GM12872 (cell line): ENCODE data around the gene CDHR1.

Experiments used
- CTCF ChIP-seq: IDR thresholded peaks from 3 replicates; pipeline ENCODE4 v1.5.1; 2011; ENCODE audit warnings: low read depth, mild to moderate bottlenecking, low read length, moderate library complexity; ENCODE audit not compliant: insufficient read depth

The CDHR1 gene

GRCh38 chr10:84205853-84206525 is 11.7 kb downstream of the CDHR1 start:
- TF ChIP-seq CTCF, result no peak

- no peak for TF ChIP-seq CTCF
Measured at GRCh38 chr10:84208023-84208422, 13.7 kb downstream of the CDHR1 start.

- no peak for TF ChIP-seq CTCF
Measured at GRCh38 chr10:84211566-84211965, 17.2 kb downstream of the CDHR1 start.

GRCh38 chr10:84212014-84212413 is 17.7 kb downstream of the CDHR1 start:
- no peak for TF ChIP-seq CTCF

GRCh38 chr10:84213076-84213475 is 18.7 kb downstream of the CDHR1 start:
- no peak for TF ChIP-seq CTCF

- peak; percentile 22; the same call in 1 of the 3 replicates for TF ChIP-seq CTCF
Measured at GRCh38 chr10:84214046-84214572, 19.8 kb downstream of the CDHR1 start.

- TF ChIP-seq CTCF, result peak; percentile 78
Measured at GRCh38 chr10:84214612-84215235, 20.4 kb downstream of the CDHR1 start.
